Activated CD4-positive, CD25-positive, alpha-beta regulatory T cell treated with anti-CD3 and anti-CD28 coated beads, Interleukin-2, amount 50 U/mL, for 24 hours (primary cell): ENCODE measurements around the gene AIP.

Experiments
- ATAC-seq, 2 donors: fragments of 150-1000 bp; cut with Tn5 transposase; one replicate each; pipeline ENCODE4 v1.10.0; 2021; ENCODE audit warnings: mild to moderate bottlenecking in 1 of 2, moderate library complexity in 1 of 2

Gene AIP

DNA sequence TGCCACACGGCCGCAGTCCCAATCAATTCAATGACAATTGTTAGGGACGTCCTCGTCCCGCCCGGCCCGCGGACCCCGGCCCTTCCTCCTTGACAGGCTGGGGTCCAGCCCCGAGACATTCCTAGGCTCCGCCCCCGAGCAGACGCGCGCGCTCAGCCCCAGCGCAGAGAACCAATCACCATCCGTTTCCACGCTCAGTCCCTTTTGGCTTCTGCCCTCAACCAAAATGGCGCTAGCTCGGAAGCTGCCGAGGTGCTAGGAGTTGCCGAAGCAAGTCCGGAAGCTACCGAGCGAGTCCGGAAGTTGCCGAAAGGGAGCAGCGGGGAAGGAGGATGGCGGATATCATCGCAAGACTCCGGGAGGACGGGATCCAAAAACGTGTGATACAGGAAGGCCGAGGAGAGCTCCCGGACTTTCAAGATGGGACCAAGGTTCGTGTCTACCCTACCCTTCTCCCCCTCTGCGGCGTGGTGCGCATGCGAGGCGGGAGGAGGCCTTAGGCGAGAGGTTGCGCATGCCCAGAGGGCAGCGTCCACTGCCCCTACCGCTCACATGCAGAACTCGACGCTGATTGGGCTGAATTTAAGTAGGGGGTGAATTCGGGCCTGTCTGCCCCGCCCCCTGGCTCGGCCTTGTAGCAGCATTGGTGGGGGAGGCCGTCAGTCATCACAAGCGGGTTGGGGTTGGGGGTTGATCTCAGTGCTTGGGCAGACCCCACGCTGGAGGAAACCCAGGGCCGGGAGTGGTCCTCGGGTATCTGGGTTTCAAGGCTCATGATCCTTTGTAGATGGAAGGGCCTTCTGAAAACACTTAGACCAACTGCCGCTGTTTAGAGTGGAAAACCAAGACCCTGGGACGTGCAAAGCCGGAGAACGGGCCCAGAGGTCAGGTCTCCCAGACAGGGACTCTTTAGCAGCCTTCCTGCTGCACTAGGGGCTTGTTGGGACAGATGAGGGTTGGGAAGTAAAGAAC is at the start of gene AIP:
AIP (plus strand) TSS at position 200 of the 972 bp plus-strand sequence; CDS start at position 333, 133 bp downstream.
- peak; percentile 76 to 78 for ATAC-seq

GRCh38 chr11:67433536-67434394 is 49.1 kb upstream of the AIP start:
- ATAC-seq: no peak

DNA sequence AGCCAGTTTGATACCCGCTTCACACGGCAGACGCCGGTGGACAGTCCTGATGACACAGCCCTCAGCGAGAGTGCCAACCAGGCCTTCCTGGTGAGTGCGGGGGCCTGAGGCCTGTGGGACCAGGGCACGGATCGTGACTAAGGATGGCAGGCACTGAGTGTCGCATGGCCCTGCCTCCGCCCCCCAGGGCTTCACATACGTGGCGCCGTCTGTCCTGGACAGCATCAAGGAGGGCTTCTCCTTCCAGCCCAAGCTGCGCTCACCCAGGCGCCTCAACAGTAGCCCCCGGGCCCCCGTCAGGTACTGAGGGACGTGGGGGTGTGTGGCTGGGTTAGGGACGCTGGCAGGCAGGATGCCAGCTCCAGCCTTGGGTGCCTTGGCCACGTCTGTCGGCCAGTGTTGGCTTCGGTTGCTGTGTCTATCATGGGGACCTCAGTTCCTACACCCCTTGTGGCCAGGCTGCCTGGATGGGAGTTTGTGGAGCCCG is 48.4 kb upstream of the AIP start:
- ATAC-seq: no peak

GRCh38 chr11:67435031-67435726 is 47.6 kb upstream of the AIP start:
- no peak for ATAC-seq

- ATAC-seq: peak in 1 of 2 donors; percentile 0
Measured at GRCh38 chr11:67435727-67436458, 46.9 kb upstream of the AIP start.

DNA sequence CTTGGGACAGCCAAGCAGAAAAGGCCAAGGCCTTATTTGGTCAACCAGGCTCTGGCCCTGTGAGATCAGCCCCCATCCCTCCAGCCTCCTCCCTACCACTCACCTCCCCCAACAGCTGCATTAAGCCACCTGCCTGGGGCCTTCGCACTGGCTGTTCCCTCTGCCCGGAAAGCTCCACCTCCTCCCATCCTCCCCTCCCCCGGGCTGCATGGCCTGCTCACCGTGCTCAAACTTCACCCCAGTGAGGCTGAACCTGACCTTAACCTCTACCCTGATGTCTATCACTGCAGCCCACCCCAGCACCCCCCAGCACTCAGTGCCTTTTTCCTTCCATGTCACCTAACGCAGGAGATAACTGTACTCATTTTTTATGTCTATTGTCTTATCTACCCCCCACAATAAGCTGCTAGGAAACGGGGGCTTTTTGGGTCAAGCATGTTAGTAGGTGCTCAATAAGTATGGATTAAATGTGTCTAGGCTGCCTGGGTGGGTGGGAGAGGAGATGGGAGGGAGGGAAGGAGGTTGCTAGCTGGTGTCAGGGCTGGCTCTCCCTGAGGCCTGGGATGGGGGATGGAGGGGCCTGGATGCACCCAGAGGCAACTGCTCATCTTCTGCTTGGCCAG is 46.3 kb upstream of the AIP start:
- peak; percentile 35 to 40 for ATAC-seq

DNA sequence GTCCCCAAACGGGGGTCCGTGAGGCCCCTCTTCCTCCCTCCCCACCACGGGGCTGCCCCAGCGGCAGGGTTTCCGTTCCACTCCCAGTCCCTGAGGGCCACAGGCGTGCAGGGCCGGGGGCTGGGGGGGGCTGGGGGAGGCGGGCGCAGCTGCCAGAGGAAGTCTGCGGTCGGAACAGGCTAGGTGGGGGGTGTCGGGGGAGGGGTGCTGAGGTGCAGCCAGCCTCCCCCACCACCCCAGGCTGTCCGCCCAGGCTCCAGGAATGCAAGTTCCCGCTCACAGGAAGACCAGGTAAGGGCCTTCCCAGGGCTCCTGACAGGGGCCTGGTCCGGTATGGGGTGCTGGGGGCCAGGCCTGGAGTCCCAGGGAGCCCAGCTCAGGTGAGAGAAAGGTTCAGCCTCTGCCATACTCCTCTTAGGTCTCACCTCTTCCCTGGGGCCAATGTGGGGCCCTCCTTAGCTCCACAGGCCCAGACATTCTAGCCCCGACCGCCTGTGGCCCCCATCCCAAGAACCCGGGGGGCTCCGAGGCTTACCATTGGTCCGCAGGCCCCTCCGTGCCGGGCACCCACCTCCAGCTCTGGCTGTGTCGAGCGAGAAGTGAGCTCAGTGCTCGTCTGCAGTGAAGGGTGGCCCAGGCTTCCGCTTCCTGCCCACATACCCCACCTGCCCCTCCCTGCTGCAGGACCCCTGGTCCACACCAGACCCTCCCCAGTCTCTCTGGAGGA is 45.6 kb upstream of the AIP start, which contains the start of gene PTPRCAP:
PTPRCAP (minus strand) TSS at position 601 of the 727 bp plus-strand sequence; CDS start at position 538, 63 bp downstream.
- peak; percentile 27 to 33 for ATAC-seq

GRCh38 chr11:67437809-67438157 is 45.0 kb upstream of the AIP start:
- ATAC-seq: no peak

DNA sequence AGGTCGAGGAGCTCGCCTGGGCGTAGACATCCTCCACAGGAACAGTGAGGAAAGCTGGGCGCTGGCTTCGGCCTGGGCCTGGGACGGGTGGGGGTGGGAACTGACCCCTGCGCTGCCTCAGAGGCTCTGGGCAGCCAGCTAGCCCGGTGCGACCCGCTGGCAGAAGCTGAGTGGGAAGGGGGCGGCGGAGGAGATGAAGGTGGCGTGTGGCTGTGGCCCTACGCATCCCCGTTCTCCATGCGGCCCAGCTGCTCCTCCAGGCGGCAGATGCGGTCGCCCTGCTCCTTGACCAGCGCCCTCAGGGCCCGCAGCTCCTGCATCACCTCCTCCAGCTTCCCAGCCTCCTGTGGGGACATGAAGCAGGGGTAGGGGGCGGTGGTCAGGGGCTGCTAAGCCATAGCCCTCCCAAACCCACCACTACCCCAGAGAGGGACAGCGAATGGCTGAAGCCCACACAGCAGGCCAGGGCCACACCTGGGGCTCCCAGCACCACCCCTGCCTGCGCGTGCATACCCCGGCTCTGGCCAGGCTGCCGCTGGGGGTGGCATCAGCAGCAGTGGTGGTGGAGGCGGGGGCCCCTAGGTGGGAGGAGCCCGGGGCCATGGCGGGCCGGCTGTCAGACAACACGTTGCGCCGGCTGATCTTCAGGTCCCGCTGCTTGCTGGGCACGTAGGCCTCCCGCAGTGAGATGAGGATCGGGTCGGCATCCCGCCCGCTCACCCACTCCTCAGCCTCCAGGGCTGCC is 44.5 kb upstream of the AIP start:
- ATAC-seq: peak; percentile 54 to 61

GRCh38 chr11:67439321-67440228 is 43.3 kb upstream of the AIP start:
- no peak for ATAC-seq

DNA sequence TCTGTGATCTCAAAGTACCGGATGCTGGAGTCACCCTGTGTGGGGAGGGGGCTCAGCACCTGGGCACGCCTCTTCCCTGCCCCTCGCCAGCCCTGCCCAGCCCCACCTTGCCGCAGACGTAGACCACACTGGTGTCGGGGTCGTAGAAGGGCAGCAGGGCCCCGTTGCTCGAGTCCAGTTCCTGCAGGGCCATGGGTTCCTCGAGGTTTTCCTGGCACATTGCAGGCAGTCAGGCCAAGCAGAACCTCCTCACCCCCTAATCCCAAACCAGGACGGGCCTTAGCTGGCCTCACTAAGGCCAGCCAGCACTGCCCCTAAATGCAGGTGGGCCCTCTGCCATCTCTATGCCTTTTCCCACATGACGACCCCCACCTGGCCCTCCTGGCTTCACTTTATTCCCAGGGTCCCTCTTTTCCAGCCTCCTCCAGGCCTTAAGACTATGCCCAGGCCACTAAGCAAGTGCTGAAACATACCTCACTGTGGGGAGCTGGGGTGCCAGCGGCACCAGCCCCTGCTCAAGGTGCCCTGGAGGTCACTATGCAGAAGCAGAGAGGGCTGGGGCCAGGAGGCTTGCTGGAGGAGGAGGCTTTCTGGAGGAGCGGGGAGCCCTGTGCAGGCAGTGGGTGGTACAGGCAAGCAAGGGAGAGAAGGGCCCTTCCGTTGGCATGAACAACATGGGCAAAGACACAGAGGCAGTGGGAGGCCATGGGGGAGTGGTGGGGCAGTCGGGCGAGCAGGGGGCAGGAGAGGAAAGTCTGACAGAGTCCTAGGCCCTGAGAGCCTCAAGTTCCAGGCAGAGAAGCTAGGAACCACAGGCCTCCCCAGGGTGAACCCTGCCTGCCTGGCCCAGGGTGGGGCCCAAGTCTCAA is 42.4 kb upstream of the AIP start:
- ATAC-seq: no peak

DNA sequence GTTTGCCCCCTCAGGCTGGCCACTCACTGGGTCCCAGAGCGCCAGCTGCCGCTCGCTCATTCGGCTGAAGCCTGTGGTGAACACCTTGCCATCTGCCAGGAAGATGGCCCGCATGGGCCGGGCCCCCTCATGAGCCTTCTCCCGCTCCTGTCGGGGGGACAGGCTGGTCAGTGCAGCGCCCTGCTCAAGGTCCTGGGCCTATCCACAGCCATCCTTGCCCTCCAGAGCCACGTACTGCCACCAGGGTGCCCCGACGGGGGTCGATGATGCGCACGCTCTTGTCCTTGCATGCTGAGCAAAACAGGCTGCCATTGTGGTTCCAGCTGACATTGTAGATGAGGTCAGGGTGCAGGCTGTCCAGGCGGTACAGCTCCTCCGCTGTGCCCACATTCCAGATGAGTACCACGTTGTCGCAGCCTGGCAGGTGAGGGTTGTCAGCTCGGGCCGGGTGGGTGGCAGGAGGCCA is 41.7 kb upstream of the AIP start:
- ATAC-seq: no peak

DNA sequence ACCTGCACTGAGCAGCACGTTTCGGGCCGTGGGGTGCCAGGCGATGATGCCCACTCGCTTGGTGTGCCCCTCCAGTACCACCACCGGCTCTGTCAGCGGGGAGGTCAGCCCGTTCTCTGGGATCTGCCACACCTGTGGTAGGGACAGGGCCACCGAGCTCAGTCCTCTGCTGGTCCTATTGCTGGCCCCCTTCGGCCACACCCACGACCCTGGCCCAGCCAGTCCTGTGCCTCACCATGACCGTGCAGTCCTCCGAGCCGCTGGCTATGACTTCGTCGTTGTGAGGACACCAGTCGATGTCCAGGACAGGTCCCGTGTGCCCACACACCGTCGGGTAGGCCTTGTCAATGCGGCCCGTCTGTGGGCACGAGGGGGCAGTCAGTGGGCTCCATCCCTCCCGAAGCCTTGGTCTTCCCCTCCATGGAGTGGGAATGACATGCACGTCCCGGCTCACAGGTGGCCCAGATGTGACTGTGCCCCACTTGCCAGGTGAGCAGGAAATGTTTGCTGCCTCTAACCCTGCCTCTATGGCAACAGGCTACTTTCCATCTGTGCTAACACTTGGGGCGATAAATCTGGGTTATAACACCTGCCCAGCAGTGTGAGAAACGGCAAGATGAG is 41.0 kb upstream of the AIP start:
- no peak for ATAC-seq

DNA sequence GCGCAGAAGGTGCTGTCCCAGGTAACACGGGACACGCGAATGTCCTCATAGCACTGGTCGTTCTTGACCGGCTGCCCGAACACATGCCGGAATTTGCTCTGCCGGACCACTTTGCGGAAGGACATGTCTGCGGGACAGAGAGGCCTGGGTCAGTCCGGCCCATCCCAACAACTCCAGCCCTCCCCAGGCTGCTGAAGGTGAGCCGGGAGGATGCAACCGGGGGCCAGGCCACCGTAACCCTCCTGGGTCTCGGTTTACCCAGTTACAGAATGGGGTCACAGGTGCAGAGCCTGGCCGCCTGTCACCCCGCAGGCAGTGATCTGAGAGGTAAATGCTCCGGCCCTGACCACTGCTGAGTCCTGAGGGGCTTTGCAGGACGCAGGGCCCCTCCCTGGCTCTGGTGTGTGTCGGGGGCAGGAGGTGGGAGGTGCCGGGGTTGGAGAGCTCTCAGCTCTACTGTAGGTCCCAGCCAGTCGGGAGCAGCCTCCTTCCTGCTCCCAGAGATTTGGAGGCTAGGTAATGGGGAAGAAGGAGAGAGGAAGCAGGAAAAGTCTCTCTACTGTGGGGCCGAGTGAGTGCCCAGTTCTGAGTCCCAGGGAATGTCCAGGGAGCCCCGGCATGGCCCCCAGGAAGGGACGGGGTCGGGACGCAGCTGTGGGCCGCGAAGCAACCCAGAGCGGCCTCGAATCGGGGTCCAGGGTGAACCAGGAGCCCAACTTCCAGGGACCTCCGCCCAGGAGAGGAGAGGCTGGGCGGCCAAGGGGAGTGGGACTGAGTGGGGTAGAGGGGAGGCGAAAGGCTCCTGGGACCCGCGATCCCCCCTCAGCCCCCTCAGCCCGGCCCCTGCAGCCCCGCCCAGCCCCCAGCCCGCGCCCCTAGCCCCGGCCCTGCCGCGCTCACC is 40.1 kb upstream of the AIP start:
- ATAC-seq: no peak

GRCh38 chr11:67445515-67445914 is 37.3 kb upstream of the AIP start:
- no peak for ATAC-seq

DNA sequence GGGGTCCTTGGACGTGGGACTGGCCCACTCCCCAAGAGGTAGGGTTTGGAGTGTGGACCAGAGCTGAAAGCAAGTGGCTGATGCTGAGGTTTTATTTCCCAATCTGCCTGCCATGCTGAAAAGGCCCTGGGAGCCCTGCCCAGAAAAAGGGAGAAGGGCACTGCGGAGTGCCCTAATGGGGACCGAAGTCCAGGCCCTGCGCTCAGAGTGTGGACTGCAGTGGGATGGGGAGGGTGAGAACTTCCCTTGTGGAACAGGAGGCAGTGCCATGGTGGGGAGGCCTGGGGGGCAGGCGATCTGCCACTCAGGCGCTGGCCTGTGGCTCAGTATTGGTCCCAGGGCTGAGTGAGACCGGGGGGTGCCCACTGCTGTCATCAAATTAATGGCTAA is 34.6 kb upstream of the AIP start:
- no peak for ATAC-seq
